GM12892 (cell line): ENCODE data around the gene GMNN.
"Not testable (repeated sequence)": the region's sequence is repeated elsewhere in the genome, so short reads cannot be mapped to it uniquely, and the experiment has no call there.

ENCODE experiments used
- DNase-seq: peaks from one replicate; pipeline ENCODE4 v3.0.0; 2011; ENCODE audit not compliant: insufficient read length
- FAIRE-seq: peaks from 2 replicates; lab custom pipeline; 2011; peaks lifted over from hg19 to GRCh38; lab: Jason Lieb, UNC
- POLR2A ChIP-seq: IDR thresholded peaks from 2 replicates; pipeline ENCODE4 v1.6.1; 2011; ENCODE audit warnings: low read depth, low read length, control low read depth
- POLR2AphosphoS5 ChIP-seq: IDR thresholded peaks from 2 replicates; pipeline ENCODE4 v1.6.1; 2011; ENCODE audit warnings: low read depth, low read length, control low read depth
- TAF1 ChIP-seq: IDR thresholded peaks from 2 replicates; pipeline ENCODE4 v1.6.1; 2011; ENCODE audit warnings: low read depth, mild to moderate bottlenecking, control low read depth, low read length, borderline replicate concordance

Gene GMNN

DNA sequence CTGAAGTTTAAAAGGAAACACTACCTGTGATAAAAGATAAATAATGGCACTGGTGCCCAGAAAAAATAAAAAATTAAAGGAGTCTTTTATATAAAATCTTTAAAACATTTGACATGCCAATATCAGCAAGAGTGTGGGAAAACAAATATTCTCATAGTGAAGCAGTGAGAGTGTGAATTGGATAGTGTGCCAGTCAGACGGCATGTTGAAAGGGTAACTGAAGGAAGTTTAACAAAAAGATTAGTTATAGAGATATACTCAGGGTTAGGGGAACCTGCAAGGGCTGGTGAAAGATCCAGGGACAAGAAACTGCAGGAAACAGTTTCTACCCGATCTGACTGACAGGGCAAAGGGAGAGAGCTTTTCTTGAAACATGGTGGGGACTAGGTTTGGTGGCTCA lies 22.2 kb upstream of the GMNN start:
- TF ChIP-seq POLR2A, result no peak
- no peak for TF ChIP-seq TAF1
- no peak for TF ChIP-seq POLR2AphosphoS5

DNA sequence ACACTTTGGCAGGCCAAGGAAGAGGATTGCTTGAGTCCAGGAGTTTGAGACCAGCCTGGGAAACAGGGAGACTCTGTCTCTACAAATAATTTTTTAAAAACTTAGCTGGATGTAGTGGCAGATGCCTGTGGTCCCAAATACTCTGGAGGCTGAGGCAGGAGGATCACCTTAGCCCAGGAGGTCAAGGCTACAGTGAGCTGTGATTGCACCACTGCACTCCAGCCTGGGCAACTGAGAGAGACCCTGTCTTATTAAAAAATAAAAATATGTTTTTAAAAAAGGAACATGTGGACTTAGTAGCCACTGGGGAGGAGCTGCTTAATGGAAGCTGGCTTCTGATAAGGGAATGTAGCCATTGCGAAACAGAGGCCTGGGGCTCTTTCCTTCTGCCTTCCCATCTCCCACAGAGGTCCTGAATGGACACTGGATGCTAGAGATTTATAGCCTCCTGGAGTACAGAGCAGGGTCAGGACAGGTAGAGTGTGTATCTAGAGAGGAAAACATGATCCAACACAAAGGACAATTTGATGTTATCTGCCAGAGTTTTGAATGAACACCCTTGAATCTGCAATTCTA lies 21.7 kb upstream of the GMNN start:
- no peak for FAIRE-seq
- TF ChIP-seq POLR2AphosphoS5 (no peak), TAF1 (no peak), POLR2A (no peak)
- no peak for DNase-seq

More for the DNA sequence above, 22.2 kb upstream of the GMNN start:
- DNase-seq (no peak), FAIRE-seq (no peak)

GRCh38 chr6:24753545-24753944 lies 21.2 kb upstream of the GMNN start:
- FAIRE-seq (no peak), DNase-seq (no peak)
- TF ChIP-seq POLR2A, result no peak
- TF ChIP-seq TAF1, result no peak
- TF ChIP-seq POLR2AphosphoS5, result no peak

DNA sequence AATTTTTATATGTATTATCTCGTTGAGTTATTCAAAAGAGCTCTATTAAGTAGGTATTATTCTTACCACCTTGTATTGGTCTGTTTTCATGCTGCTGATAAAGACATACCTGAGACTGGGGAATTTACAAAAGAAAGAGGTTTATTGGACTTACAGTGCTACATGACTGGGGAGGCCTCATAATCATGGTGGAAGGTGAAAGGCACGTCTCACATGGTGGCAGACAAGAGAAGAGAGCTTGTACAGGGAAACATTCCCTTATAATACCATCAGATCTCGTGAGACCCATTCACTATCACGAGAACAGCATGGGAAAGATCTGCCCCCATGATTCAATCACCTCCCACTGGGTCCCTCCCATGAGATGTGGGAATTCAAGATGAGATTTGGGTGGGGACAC lies 20.4 kb upstream of the GMNN start:
- not testable (repeated sequence) for FAIRE-seq, DNase-seq

GRCh38 chr6:24755279-24755678 lies 19.5 kb upstream of the GMNN start:
- DNase-seq (no peak), FAIRE-seq (no peak)
- no peak for TF ChIP-seq TAF1
- TF ChIP-seq POLR2AphosphoS5, result no peak
- TF ChIP-seq POLR2A, result no peak

- FAIRE-seq (no peak), DNase-seq (no peak)
- TF ChIP-seq TAF1, result no peak
- TF ChIP-seq POLR2AphosphoS5, result no peak
- no peak for TF ChIP-seq POLR2A
These were observed 17.1 kb upstream of the GMNN start for GRCh38 chr6:24757611-24758010.

GRCh38 chr6:24759718-24760117 lies 15.0 kb upstream of the GMNN start:
- TF ChIP-seq POLR2AphosphoS5 (no peak), TAF1 (no peak), POLR2A (no peak)
- FAIRE-seq, result no peak

DNA sequence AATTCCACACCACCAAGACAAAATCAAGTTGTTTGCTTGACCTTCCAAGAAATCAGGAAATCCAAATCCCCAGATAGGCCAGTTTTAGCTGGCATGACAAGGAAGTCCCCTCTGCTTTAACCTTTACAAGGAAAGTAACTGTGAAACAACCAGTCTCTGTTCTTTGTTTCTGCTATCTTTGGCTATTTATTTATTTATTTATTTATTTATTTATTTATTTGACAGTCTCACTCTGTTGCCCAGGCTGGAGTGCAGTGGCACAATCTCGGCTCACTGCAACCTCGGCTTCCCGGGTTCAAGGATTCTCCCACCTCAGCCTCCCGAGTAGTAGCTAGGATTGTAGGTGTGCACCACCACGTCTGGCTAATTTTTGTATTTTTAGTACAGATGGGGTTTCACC lies 14.5 kb upstream of the GMNN start:
- TF ChIP-seq POLR2A, result no peak
- TF ChIP-seq TAF1, result no peak
- TF ChIP-seq POLR2AphosphoS5, result no peak
- FAIRE-seq (no peak), DNase-seq (no peak)

More at GRCh38 chr6:24759718-24760117, 15.0 kb upstream of the GMNN start:
- DNase-seq, result no peak

DNA sequence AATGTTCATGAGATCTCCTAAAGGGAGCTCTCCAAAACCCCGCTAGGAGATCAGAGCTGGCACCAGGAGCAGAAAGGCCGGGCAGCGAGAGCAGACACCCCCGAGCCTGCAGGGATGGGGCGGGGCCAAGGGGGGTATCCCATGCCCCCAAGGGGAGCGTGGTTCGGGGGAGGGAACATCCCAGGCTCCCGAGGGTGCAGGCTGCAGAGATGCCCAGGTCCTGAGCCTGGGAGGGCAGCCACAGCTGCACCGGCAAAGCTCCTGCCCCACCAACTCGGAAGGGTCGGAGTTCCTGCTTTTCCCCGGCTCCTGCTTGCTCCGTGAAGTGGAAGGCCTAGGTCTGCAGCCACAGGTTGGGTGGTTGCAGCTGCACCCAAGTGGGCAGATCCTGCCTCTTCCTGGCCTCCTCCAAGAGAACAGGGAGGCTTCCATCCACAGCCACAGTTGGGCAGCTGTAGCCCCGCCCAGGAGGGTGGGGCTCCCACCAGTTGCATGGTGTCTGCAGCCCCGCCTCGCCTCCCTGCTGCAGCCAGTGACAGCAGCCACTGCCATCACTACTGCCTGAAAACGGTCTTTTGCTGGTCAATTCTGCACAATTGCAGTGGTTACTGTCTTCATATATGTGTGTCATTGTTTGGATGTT lies 13.4 kb upstream of the GMNN start:
- no peak for TF ChIP-seq POLR2A
- no peak for TF ChIP-seq TAF1
- TF ChIP-seq POLR2AphosphoS5, result no peak
- DNase-seq (no peak), FAIRE-seq (no peak)

DNA sequence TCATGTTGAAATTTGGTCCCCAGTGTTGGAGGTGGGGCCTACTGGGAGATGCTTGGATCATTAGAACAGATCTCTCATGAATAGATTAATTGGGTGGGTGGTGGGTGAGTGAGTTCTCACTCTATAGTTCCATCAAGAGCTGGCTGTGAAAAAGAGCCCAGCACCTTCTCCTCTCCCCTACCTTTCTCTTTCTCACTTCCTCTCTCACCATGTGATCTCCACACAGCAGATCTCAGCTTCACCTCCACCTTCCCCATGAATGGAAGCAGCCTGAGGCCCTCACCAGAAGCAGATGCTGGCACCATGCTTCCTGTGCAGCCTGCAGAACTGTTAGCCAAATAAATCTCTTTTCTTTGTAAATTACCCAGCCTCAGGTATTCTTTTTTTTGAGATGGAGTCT lies 12.9 kb upstream of the GMNN start:
- TF ChIP-seq POLR2A (no peak), TAF1 (no peak), POLR2AphosphoS5 (no peak)
- FAIRE-seq (no peak), DNase-seq (no peak)

- DNase-seq (no peak), FAIRE-seq (no peak)
- no peak for TF ChIP-seq POLR2A
- TF ChIP-seq TAF1, result no peak
- TF ChIP-seq POLR2AphosphoS5, result no peak
These were observed 11.2 kb upstream of the GMNN start for GRCh38 chr6:24763578-24763977.

GRCh38 chr6:24764833-24765828 lies 9.6 kb upstream of the GMNN start:
- not testable (repeated sequence) for FAIRE-seq, DNase-seq

DNA sequence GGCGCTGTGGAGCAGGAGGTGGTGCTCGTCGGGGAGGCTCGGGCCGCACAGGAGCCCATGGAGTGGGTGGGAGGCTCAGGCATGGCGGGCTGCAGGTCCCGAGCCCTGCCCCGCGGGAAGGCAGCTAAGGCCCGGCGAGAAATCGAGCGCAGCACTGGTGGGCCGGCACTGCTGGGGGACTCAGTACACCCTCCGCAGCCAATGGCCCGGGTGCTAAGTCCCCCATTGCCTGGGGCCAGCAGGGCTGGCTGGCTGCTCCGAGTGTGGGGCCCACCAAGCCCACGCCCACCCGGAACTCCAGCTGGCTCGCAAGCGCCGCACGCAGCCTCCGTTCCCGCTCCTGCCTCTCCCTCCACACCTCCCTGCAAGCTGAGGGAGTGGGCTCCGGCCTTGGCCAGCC lies 8.8 kb upstream of the GMNN start:
- not testable (repeated sequence) for DNase-seq, FAIRE-seq
